Glomerular endothelial cell (primary cell): ENCODE measurements around the gene TSPAN14. TPM values are rescaled to one million over a fixed set of nuclear protein-coding genes. Genes with fewer than 3 reads are reported as not detected.

Experiments used
- DNase-seq: peaks from one replicate; pipeline ENCODE4 v3.0.0-alpha.2; 2011; ENCODE audit warnings: low read depth, low spot score; ENCODE audit errors: extremely low read depth
- total RNA-seq: library from RNA; depleted of rRNA; stranded (reverse); fragments of >200 nt; gene quantifications from 2 replicates; pipeline ENCODE4 v1.2.3, GENCODE V29; 2015

Gene TSPAN14
- total RNA-seq, 1 donor from 2014 or later: 202 TPM

- DNase-seq: no peak
These were observed 126.7 kb downstream of the TSPAN14 start for GRCh38 chr10:80580638-80581468.

DNA sequence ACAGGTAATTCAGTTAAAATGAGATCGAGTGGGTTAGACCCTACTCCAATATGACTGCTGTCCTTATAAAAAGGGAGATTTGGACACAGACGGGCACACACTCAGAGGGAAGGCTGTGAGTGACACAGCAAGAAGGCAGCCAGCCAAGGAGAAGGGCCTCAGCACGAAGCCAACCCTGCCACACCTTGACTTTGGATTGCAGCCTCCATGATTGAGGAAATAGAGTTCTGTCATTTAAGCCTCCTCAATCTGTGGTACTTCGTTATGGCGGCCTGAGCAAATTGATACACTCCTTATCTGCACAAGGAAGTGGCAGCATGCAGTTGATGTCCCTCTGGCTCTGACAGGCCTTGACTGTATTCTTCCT is 127.3 kb downstream of the TSPAN14 start:
- DNase-seq: no peak

DNA sequence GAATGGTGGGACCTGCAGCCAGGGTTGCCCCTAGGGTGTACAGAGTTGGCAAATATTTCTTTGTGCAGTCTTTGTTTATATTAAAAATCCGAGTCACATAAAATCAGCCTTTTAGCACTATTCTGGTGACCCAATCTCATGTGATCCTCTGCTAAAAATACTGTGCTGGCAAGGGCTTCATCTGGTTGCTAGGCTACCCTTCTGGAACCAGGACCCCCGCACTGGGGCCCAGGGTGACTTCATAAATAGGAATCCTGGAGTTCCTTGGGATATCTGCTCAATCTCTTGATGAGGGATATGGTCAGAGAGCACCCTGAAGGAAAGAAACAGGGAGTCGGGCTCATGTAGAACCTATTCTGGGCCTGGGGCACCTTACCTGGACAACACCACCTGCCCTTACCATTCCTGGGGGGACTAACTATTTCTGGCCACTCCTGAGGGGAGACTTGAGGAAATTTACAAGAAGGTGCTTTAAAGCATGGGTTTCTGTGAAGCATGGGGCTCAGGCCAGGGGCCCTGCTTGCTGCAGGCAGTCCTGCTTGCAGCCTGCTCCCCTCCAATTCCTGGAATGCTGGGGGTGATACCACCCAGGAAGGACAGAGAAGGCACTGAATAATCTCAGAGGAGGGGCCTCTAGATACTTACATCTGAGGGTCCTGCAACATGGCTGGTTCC is 128.3 kb downstream of the TSPAN14 start:
- no peak for DNase-seq

Other genes starting within 250 kb of the TSPAN14 start
- 98.2 and 118 TPM in 2 replicates for gene ANXA11, start 248.8 kb upstream of the TSPAN14 start, total RNA-seq
- not detected in 2 replicates for gene MAT1A, start 164.7 kb upstream of the TSPAN14 start, total RNA-seq
- not detected in 2 replicates for gene DYDC1, start 97.6 kb upstream of the TSPAN14 start, total RNA-seq
- gene DYDC2, start 97.5 kb upstream of the TSPAN14 start, total RNA-seq: not detected in 2 replicates
- gene PRXL2A, start 45.8 kb upstream of the TSPAN14 start, total RNA-seq: 197 and 204 TPM in 2 replicates
- gene SH2D4B, start 83.6 kb downstream of the TSPAN14 start, total RNA-seq: 0.23 TPM in 1 of 2 replicates, not detected in the other